H9 (cell line): ENCODE data around the gene TSC2. TPM values are rescaled to one million over a fixed set of nuclear protein-coding genes. Genes with fewer than 3 reads are reported as not detected.

ENCODE experiments used
- DNase-seq: peaks from one replicate; pipeline ENCODE4 v3.0.0-alpha.2; 2017
- H2AFZ ChIP-seq: one replicate; pipeline ENCODE4 v1.6.1; 2013; ENCODE audit warnings: mild to moderate bottlenecking, low read length, control low read depth, moderate library complexity
- H2AK5ac ChIP-seq: 2 replicates; pipeline ENCODE4 v1.6.1; 2013; ENCODE audit warnings: low read length, control low read depth, mixed read lengths; ENCODE audit not compliant: insufficient read length
- H2BK120ac ChIP-seq: one replicate; pipeline ENCODE4 v1.6.1; 2013; ENCODE audit warnings: low read depth, mild to moderate bottlenecking, low read length, control low read depth, inconsistent platforms; ENCODE audit not compliant: poor library complexity, severe bottlenecking
- H2BK12ac ChIP-seq: 2 replicates; pipeline ENCODE4 v1.6.1; 2013; ENCODE audit warnings: low read length, control low read depth, mixed read lengths, low read depth; ENCODE audit not compliant: insufficient read length
- H2BK15ac ChIP-seq: 2 replicates; pipeline ENCODE4 v1.6.1; 2013; ENCODE audit warnings: low read depth, low read length, control low read depth
- H2BK20ac ChIP-seq: one replicate; pipeline ENCODE4 v1.6.1; 2013; ENCODE audit warnings: low read depth, mild to moderate bottlenecking, low read length, control low read depth, inconsistent platforms; ENCODE audit not compliant: poor library complexity, severe bottlenecking
- H2BK5ac ChIP-seq: 2 replicates; pipeline ENCODE4 v1.6.1; 2013; ENCODE audit warnings: low read length, control low read depth, mixed read lengths; ENCODE audit not compliant: insufficient read length
- H3K14ac ChIP-seq: 2 replicates; pipeline ENCODE4 v1.6.1; 2013; ENCODE audit warnings: low read length, control low read depth; ENCODE audit not compliant: insufficient read depth
- H3K18ac ChIP-seq: 2 replicates; pipeline ENCODE4 v1.6.1; 2013; ENCODE audit warnings: low read depth, mild to moderate bottlenecking, mixed read lengths, low read length, control low read depth; ENCODE audit not compliant: insufficient read length
- H3K23ac ChIP-seq: 2 replicates; pipeline ENCODE4 v1.6.1; 2013; ENCODE audit warnings: low read length, control low read depth, mixed read lengths, low read depth; ENCODE audit not compliant: insufficient read length
- H3K23me2 ChIP-seq: 2 replicates; pipeline ENCODE4 v1.6.1; 2013; ENCODE audit warnings: low read depth, mild to moderate bottlenecking, mixed read lengths, low read length, control low read depth; ENCODE audit not compliant: insufficient read length, poor library complexity, severe bottlenecking
- H3K27ac ChIP-seq: 2 replicates; pipeline ENCODE4 v1.5.1; 2013; ENCODE audit warnings: low read length, control low read depth, mixed read lengths, low read depth; ENCODE audit not compliant: insufficient read length
- H3K27me3 ChIP-seq: 2 replicates; pipeline ENCODE4 v1.6.1; 2013; ENCODE audit warnings: low read length, control low read depth, inconsistent platforms; ENCODE audit not compliant: insufficient read depth
- H3K4ac ChIP-seq: 2 replicates; pipeline ENCODE4 v1.6.1; 2013; ENCODE audit warnings: low read depth, mild to moderate bottlenecking, control low read depth, inconsistent platforms, low read length, moderate library complexity
- H3K4me1 ChIP-seq: 2 replicates; pipeline ENCODE4 v1.6.1; 2013; ENCODE audit warnings: low read length, control low read depth, inconsistent platforms; ENCODE audit not compliant: insufficient read depth
- H3K4me2 ChIP-seq: 2 replicates; pipeline ENCODE4 v1.6.1; 2013; ENCODE audit warnings: low read length, control low read depth, mixed read lengths; ENCODE audit not compliant: insufficient read length, insufficient read depth
- H3K56ac ChIP-seq: 2 replicates; pipeline ENCODE4 v1.6.1; 2013; ENCODE audit warnings: low read depth, mild to moderate bottlenecking, mixed read lengths, low read length, control low read depth; ENCODE audit not compliant: insufficient read length
- H3K79me1 ChIP-seq: 2 replicates; pipeline ENCODE4 v1.6.1; 2013; ENCODE audit warnings: low read depth, mild to moderate bottlenecking, moderate library complexity, low read length, control low read depth, inconsistent platforms; ENCODE audit not compliant: insufficient read depth, poor library complexity, severe bottlenecking
- H3K79me2 ChIP-seq: 2 replicates; pipeline ENCODE4 v1.6.1; 2013; ENCODE audit warnings: low read length, control low read depth, inconsistent platforms; ENCODE audit not compliant: insufficient read depth
- H3K9ac ChIP-seq: 2 replicates; pipeline ENCODE4 v1.6.1; 2013; ENCODE audit warnings: low read length, control low read depth, mixed read lengths; ENCODE audit not compliant: insufficient read length; ENCODE audit errors: extremely low read depth
- H3K9me3 ChIP-seq: one replicate; pipeline ENCODE4 v1.6.1; 2013; ENCODE audit warnings: low read depth, low read length, inconsistent platforms; ENCODE audit not compliant: control insufficient read depth
- H3T11ph ChIP-seq: one replicate; pipeline ENCODE4 v1.6.1; 2013; ENCODE audit warnings: mild to moderate bottlenecking, low read length, control low read depth, inconsistent platforms
- H4K20me1 ChIP-seq: one replicate; pipeline ENCODE4 v1.6.1; 2013; ENCODE audit not compliant: control insufficient read depth, insufficient read length, insufficient read depth
- H4K5ac ChIP-seq: 2 replicates; pipeline ENCODE4 v1.6.1; 2013; ENCODE audit warnings: low read depth, mild to moderate bottlenecking, mixed read lengths, low read length, control low read depth; ENCODE audit not compliant: insufficient read length
- H4K8ac ChIP-seq: replicated peaks from 2 replicates; pipeline ENCODE4 v1.6.1; 2013; ENCODE audit warnings: low read length, control low read depth, mixed read lengths, low read depth; ENCODE audit not compliant: insufficient read length
- H4K91ac ChIP-seq: 2 replicates; pipeline ENCODE4 v1.6.1; 2013; ENCODE audit warnings: low read depth, mild to moderate bottlenecking, moderate library complexity, mixed read lengths, low read length, control low read depth; ENCODE audit not compliant: insufficient read length
- H3K27ac Mint-ChIP-seq, 3 experiments: 2 replicates in 2 of 3; 3 replicates in 1 of 3; pipeline ENCODE4 v1.8.0; 2020 to 2021; ENCODE audit warnings: mixed read lengths in 3 of 3, mild to moderate bottlenecking in 1 of 3, moderate library complexity in 1 of 3
- H3K27me3 Mint-ChIP-seq: 2 replicates; pipeline ENCODE4 v1.8.0; 2021; ENCODE audit warnings: low read depth, mild to moderate bottlenecking, moderate library complexity, mixed read lengths
- H3K36me3 Mint-ChIP-seq, 3 experiments: 2 replicates in 2 of 3; 3 replicates in 1 of 3; pipeline ENCODE4 v1.8.0; 2020 to 2021; ENCODE audit warnings: low read depth in 3 of 3, mixed read lengths in 3 of 3; ENCODE audit not compliant: insufficient read depth in 1 of 3
- H3K4me1 Mint-ChIP-seq, 2 experiments: 2 replicates each; pipeline ENCODE4 v1.8.0; 2020; ENCODE audit warnings: mixed read lengths in 2 of 2
- H3K4me3 Mint-ChIP-seq, 2 experiments: 2 replicates in 1 of 2; 3 replicates in 1 of 2; pipeline ENCODE4 v1.8.0; 2020 to 2021; ENCODE audit warnings: mild to moderate bottlenecking in 2 of 2, mixed read lengths in 2 of 2, moderate library complexity in 1 of 2
- H3K9me3 Mint-ChIP-seq, 2 experiments: 2 replicates in 1 of 2; 3 replicates in 1 of 2; pipeline ENCODE4 v1.8.0; 2020; ENCODE audit warnings: mild to moderate bottlenecking in 2 of 2, mixed read lengths in 2 of 2, moderate library complexity in 1 of 2
- CTCF ChIP-seq: fragments of 200-600 bp; sonication (generic); conservative IDR thresholded peaks from 3 replicates; pipeline ENCODE4 v1.8.0; 2021; ENCODE audit warnings: antibody characterized with exemption, mild to moderate bottlenecking
- WGBS: extraction: QIAGEN DNeasy Blood & Tissue Kit; methylation state at CpG from one replicate; pipeline ENCODE4 v1.1.7; 2013; ENCODE audit warnings: missing lambda C conversion rate, low lambda C conversion rate, mixed read lengths; ENCODE audit not compliant: insufficient read length; ENCODE audit errors: extremely low coverage; 5-methylcytosine and 5-hydroxymethylcytosine counted together
- total RNA-seq: library from RNA; stranded (reverse); gene quantifications from 2 replicates; pipeline ENCODE4 v1.2.1, GENCODE V29; 2021

The TSC2 gene
- total RNA-seq, 1 experiment from 2014 or later, result 122 TPM

- Histone ChIP-seq H3K4me2 (peak overlapping the region; percentile 81), H3K56ac (no peak overlapping the region), H3K18ac (no peak overlapping the region), H2BK15ac (no peak overlapping the region), H3K27me3 (no peaks in the 10 kb centered on the region), H3K27ac (no peak overlapping the region), H3K4me1 (0 out of 2 replicates have a peak, but pooled peaks cover 3% of the 10 kb centered on the region), H3K79me2 (no peaks in the 10 kb centered on the region), H3K23me2 (peaks cover 11% of the 10 kb centered on the region), H3K9me3 (no peaks in the 10 kb centered on the region), H2BK20ac (no peak overlapping the region), H2BK12ac (no peak overlapping the region), H3K4ac (no peak overlapping the region), H4K20me1 (no peaks in the 10 kb centered on the region), H4K5ac (no peak overlapping the region), H2AK5ac (no peak overlapping the region), H3K14ac (no peak overlapping the region), H4K8ac (no peak overlapping the region), H2AFZ (no peak overlapping the region), H2BK5ac (no peak overlapping the region), H4K91ac (no peak overlapping the region), H3T11ph (no peak overlapping the region), H2BK120ac (no peak overlapping the region), H3K23ac (no peak overlapping the region), H3K9ac (peak overlapping the region; percentile 36), H3K79me1 (no peaks in the 10 kb centered on the region)
- H3K27me3 Mint-ChIP-seq, result no peaks in the 10 kb centered on the region
- TF ChIP-seq CTCF, result no peak
- no peak for DNase-seq
- H3K4me1 Mint-ChIP-seq, result peaks cover 10 to 15% of the 10 kb centered on the region in 2 experiments
- peaks cover 4 to 23% (median 23%) of the 10 kb centered on the region in 3 experiments; a peak in 6 of 7 replicates for H3K36me3 Mint-ChIP-seq
- H3K4me3 Mint-ChIP-seq, result peak overlapping the region; percentile 89 to 95
- WGBS, result no CpG with 5 or more reads among the region's 30 CpGs
- H3K27ac Mint-ChIP-seq, result peak overlapping the region in 1 of 3 experiments; percentile 22; a peak in 1 of 7 replicates
- no peaks in the 10 kb centered on the region for H3K9me3 Mint-ChIP-seq
These were observed 345 bp downstream of the TSC2 start for GRCh38 chr16:2048116-2048543.
